Ishikawa (cell line): Measurements from ENCODE around the gene EIF4E3.

Experiments
- MAX ChIP-seq: IDR thresholded peaks from 2 replicates; pipeline ENCODE4 v1.6.1; 2012
- YY1 ChIP-seq: IDR thresholded peaks from 2 replicates; pipeline ENCODE4 v1.6.1; 2012; ENCODE audit warnings: low read depth

DNA sequence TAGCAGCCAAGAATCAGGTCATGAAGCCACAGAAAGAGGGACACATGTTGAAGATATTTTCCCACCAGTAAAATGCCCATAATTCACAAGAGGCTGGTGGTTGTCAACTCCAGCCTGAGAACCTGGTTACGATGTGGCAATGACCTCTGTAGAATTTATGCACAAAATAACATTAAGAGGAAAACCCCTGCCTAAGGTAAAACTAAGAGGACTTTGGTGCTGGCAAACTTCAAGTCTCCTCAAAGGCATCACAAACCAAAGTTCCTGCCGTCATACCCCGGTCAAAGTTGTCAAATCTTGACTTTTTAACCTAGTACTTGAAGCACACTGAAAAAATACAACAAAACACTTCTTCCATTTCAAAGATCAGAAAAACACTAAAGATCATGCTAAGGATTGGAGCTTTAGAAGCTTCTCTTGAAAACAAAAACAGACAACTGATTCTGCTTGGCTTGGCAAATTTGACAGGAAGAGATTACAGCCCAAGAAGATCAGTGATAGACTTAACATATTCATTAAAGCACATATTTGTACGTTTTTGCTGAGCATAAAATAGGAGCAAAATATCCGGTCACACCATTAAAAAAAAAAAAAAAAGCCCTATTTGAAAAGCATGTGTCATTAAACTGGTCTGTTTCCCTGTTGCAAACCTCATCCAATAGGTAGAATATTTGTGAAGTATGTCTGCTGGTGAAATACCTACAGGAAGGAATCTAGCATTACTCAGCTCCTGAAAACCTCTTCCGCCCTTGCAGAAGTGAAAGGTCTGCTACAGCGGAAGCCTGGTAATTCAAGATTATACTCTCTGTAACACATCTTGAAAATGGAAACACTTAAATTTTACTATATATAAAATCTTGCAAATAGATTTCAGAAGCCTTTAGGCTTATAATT lies 22.8 kb downstream of the EIF4E3 start:
- TF ChIP-seq MAX (no peak), YY1 (no peak)
